Testis (tissue), 2 donors: ENCODE measurements around the gene CEP350.

Source experiments
- POLR2A ChIP-seq: fragments of 450-650 bp; IDR thresholded peaks from one replicate; pipeline ENCODE4 v1.6.1; 2017; ENCODE audit warnings: antibody characterized with exemption, mild to moderate bottlenecking, moderate library complexity
- TF ChIP-seq, protein P1 (sequence below), 3 experiments: fragments of 450-650 bp in 2 of 3; fragments of 200-600 bp in 1 of 3; sonication (generic) in 1 of 3; IDR thresholded peaks; one replicate each; pipeline ENCODE4 v1.5.1; 2016 to 2019; ENCODE audit warnings: antibody characterized with exemption in 3 of 3, mild to moderate bottlenecking in 2 of 3, moderate library complexity in 1 of 3

DNA sequence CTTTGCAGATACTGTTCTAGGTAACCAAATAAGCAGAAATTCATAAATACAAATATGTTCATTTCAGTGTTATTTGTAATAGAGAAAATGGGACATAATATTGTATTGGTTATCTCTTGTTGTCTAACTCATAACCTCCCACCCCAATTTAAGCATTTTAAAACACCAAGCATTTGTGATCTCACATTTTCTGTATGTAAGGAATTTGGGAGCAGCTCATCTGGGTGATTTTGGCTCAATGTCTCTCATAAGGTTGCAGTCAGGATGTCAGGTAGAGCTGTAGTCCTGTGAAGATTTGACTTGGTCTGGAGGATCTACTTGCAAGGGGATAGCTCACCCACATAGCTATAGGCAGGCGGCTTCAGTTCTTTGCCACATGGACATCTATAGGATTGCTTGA is 29.5 kb downstream of the CEP350 start:
- TF ChIP-seq, protein P1, sequence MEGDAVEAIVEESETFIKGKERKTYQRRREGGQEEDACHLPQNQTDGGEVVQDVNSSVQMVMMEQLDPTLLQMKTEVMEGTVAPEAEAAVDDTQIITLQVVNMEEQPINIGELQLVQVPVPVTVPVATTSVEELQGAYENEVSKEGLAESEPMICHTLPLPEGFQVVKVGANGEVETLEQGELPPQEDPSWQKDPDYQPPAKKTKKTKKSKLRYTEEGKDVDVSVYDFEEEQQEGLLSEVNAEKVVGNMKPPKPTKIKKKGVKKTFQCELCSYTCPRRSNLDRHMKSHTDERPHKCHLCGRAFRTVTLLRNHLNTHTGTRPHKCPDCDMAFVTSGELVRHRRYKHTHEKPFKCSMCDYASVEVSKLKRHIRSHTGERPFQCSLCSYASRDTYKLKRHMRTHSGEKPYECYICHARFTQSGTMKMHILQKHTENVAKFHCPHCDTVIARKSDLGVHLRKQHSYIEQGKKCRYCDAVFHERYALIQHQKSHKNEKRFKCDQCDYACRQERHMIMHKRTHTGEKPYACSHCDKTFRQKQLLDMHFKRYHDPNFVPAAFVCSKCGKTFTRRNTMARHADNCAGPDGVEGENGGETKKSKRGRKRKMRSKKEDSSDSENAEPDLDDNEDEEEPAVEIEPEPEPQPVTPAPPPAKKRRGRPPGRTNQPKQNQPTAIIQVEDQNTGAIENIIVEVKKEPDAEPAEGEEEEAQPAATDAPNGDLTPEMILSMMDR (IDR thresholded peaks at IDR 0.05): no peak
- TF ChIP-seq POLR2A: no peak
